NCI-H1436 treated with DMSO at 0.1 percent for 48 hours (cell line): Measurements from ENCODE around the gene FAM219B.
A peak's percentile ranks its signal among the peaks of the same experiment; 100 is the strongest.

ENCODE experiments used
- DNase-seq: peaks from one replicate; lab custom pipeline; 2025; lab: John Stamatoyannopoulos, UW

The FAM219B gene

GRCh38 chr15:74873036-74873755 is 33.5 kb downstream of the FAM219B start, which contains the start of gene SCAMP2:
SCAMP2 (minus strand) TSS chr15:74873365; CDS start chr15:74873255, 110 bp downstream.
- DNase-seq, result peak; percentile 71

GRCh38 chr15:74872702-74873035 is 34.0 kb downstream of the FAM219B start:
- no peak for DNase-seq

- DNase-seq, result no peak
Observed at GRCh38 chr15:74870436-74871215, 36.0 kb downstream of the FAM219B start.

- no peak for DNase-seq
Observed at GRCh38 chr15:74869726-74870407, 36.8 kb downstream of the FAM219B start.

- no peak for DNase-seq
Observed at GRCh38 chr15:74869372-74869725, 37.3 kb downstream of the FAM219B start.

GRCh38 chr15:74868059-74868458 is 38.6 kb downstream of the FAM219B start:
- no peak for DNase-seq

- no peak for DNase-seq
Observed at GRCh38 chr15:74867466-74868038, 39.1 kb downstream of the FAM219B start.

GRCh38 chr15:74866090-74866489 is 40.6 kb downstream of the FAM219B start:
- DNase-seq, result no peak

- no peak for DNase-seq
Observed at GRCh38 chr15:74865316-74865715, 41.3 kb downstream of the FAM219B start.

DNA sequence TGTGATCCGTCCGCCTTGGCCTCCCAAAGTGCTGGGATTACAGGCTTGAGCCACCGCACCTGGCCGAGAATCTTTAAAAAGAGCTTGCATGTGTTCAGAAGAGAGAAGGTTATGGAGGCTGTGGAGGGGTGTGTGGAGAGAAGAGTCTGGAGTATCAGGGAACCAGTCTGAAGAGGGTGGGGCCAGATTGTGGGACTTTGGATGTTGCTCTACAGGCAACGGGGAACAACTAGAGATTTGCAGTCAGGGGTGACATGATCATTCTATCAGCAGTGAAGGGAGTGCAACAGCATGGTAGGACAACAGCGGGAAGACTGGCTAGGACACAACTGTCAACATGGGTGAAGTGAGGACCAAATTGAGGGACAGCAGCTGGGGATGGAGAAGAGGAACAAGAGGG is 42.4 kb downstream of the FAM219B start:
- DNase-seq, result no peak

DNA sequence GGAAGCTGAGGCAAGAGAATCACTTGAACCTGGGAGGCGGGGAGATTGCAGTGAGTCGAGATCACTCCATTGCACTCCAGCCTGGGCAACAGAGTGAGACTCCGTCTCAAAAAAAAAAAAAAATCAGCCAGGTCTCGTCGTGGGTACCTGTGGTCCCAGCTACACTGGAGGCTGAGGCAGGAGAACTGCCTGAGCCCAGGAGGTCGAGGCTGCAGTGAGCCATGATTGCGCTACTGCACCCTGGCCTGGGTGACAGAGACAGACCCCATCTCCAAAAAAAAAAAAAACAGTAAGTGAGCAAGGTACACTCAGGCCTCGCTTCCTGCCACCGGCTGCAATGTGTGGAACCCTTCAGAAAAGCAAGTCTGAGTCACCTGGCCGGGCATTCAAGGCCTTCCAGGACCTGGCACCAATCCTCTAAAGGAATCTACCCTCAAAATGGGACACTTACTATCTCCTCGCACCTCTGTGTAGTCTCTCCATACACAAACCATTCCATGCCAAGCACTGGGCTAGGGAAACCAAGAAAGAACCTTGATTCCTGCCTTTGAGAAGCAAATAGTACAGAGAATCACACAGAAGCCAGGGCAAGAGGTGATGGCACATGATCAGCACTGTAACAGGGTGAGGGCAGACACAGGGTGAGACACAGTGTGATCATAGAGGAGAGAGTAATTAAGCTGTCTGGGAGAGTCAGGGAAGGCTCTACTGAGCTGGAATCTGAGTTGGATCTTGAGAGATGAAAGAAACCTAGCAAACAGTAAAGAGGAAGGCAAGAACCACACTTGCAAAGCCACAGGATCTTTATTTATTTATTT is 43.2 kb downstream of the FAM219B start:
- DNase-seq, result no peak

DNA sequence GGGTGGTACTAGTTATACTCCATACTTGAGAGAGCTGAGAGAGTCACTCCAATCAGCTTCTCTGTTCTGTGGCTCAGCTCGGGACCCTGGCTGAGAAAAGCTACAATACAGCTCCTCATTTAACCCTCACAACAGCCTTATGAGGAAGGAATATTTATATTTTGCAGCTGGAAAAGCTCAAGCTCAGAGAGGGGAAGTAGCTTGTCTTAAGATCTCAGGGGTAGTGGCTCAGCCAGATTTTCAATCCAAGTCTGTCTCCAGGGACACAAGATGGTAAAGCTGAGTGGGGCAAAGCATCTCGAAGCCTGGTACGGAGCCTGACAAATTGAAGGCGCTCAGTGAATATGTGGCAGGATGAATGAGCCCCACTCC is 48.3 kb downstream of the FAM219B start:
- DNase-seq, result no peak

DNA sequence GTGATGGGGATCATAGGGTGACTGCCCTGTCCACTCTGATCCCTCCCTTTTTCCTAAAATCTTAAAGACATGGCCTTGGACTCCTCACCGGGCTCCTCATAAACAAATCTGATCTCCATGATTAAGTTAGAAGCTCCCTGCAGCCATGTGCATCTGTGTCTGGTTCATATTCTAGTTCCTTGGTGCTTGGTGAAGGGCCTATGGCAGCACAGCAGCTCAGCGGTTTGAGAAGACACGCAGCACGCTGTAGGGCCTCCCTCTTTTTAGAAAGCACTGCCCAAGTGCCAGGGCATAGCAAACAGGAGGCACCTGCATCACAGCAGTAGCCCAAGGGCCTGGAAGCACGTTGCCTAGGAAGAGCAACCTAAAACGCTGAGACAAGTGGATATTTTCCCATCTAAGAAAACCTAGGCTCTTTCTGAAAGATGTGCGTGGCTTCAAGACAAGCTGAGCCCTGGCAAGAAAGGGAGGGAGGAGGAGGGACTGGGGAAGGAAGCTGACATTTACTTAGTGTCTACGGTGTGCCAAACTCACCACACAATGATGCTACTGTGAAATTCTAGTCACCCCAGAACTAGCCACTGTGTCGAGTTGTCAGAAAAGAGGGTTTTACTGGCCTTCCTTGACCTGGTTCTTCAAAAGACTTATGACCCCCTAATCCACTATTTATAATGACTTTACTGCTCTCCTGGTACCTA is 48.8 kb downstream of the FAM219B start:
- DNase-seq, result no peak

DNA sequence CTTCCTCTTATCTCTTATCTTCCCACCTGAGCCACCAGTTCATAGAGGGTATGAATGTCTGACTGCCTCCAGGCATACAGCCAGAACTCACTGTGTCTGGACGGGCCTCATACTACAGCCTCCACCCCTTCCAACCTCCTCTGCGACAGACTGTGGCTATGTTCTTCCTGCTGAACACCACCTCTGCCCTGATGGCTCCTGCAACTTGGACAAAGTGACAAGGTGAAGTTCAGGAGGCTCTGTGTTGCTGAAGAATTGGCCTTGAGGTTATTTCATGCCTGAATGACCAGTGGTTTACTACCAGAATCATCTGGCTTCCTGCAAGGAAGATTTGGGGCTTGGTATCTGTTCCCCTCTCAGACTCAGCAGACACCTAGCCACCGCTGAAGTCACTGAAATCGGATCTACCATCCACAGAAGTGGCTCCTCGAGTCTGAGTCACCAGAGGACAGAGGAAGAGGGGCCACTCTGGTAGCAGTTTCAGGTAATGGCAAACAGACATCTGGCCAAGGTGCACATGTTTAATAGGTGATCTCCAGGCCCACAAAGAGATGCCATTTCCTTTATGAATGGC is 49.5 kb downstream of the FAM219B start:
- DNase-seq, result no peak

GRCh38 chr15:74856537-74856936 is 50.1 kb downstream of the FAM219B start:
- no peak for DNase-seq

DNA sequence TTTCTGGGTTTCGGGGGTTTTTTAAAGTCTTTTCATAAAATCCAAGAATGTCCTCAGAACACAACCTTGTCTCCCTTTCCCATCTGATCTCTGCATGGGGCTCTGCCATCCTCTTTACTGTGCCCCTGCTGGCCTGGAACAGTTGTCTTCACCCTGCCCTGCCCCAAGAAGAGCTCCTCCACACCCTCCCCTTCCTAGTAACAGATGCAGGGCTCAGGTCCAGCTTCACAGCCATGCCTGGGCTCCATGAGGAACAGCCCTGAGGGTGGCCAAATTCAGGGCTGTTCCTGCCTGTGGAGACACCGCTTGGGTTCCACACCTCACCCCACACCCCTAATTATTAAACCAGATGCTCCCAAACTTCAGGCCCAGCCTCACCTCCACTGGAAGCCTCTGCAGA is 50.8 kb downstream of the FAM219B start:
- no peak for DNase-seq

- DNase-seq, result no peak
Observed at GRCh38 chr15:74854453-74855022, 52.1 kb downstream of the FAM219B start.

DNA sequence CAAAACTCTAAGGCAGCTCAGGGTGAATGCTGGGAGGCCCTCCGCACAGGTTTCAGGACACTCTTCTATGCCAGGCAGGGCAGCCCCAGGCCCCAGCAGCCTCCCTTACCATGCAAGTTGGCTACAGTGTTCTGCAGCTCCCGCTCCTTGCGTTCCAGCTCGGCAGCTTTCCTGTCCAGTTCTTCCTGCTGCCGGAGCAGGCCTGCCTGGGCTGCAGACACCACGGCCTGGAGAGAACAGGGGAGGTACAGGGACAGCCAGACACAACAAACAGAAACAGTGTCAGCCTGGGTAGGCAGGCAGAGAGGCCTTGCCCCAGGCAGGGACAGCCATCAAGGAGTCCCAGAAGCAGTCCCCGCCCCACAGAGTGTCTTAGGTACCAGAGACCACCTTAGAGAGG is 54.7 kb downstream of the FAM219B start:
- DNase-seq, result no peak

DNA sequence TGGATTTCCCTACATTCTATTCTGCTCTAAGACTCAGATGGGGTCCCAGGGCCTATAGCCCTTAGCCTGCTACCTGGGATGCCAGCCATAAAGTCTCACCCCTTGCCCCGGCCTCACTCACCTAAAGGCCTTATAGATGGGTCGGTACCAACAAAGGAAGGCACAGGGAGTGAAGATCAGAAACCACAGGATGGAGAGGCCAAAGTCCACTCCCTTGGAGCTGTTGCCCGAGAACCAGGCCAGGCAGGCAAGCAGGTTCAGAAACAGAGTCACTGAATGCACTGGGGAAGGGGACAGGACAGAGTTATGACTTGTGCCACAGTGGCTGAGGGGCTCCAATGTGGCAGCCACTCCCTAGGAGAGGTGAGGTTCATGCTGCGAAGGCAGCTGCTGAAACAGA is 56.3 kb downstream of the FAM219B start:
- DNase-seq, result no peak
